Stimulated activated naive CD8-positive, alpha-beta T cell treated with anti-CD3 and anti-CD28 coated beads, Interleukin-15, Interleukin-2, amounts not matched to agents 100 ng/mL and 50 ng/mL, for 24 hours (primary cell): ENCODE data around the gene CH25H.
"Not testable (repeated sequence)": the region's sequence is repeated elsewhere in the genome, so short reads cannot be mapped to it uniquely, and the experiment has no call there.

Experiments used
- H3K27ac Mint-ChIP-seq: one replicate; pipeline ENCODE4 v1.8.0; 2021; ENCODE audit warnings: mild to moderate bottlenecking, mixed read lengths
- H3K27me3 Mint-ChIP-seq: one replicate; pipeline ENCODE4 v1.8.0; 2021; ENCODE audit warnings: mixed read lengths
- H3K36me3 Mint-ChIP-seq: one replicate; pipeline ENCODE4 v1.8.0; 2021; ENCODE audit warnings: low read depth, mixed read lengths
- H3K4me1 Mint-ChIP-seq: one replicate; pipeline ENCODE4 v1.8.0; 2021; ENCODE audit warnings: low read depth, mixed read lengths
- H3K4me3 Mint-ChIP-seq: one replicate; pipeline ENCODE4 v1.8.0; 2021; ENCODE audit warnings: mild to moderate bottlenecking, mixed read lengths
- H3K9me3 Mint-ChIP-seq: one replicate; pipeline ENCODE4 v1.8.0; 2021; ENCODE audit warnings: mixed read lengths

The CH25H gene

DNA sequence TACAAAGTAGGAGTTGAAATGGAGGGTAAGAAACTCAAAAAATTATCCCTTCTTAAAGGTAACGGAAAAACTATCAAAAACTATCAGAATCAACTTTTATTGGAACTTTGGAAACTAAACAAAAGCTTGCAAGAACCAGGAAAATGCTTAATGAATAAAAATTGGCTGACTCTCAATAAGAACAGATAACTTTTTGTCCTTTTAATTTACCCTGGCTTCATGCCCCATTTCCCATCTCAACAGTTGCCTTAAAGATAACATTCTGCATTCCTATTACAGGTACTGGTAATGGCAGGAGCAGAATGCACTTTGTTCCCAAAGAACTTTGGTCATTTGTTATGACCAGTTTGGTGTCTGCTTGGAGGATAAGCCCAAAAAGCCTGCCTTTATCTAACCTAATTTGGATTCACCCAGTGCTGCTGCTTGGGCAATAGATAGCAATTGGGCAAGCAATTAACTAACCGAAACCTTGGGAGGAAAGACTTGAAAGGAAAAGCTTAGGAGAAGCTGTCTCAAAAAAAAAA is 17.8 kb downstream of the CH25H start:
- Mint-ChIP-seq H3K4me3 (no peak overlapping the region), H3K36me3 (no peaks in the 10 kb centered on the region), H3K9me3 (no peaks in the 10 kb centered on the region), H3K27me3 (peaks cover 28% of the 10 kb centered on the region), H3K4me1 (peaks cover 7% of the 10 kb centered on the region), H3K27ac (no peak overlapping the region)

DNA sequence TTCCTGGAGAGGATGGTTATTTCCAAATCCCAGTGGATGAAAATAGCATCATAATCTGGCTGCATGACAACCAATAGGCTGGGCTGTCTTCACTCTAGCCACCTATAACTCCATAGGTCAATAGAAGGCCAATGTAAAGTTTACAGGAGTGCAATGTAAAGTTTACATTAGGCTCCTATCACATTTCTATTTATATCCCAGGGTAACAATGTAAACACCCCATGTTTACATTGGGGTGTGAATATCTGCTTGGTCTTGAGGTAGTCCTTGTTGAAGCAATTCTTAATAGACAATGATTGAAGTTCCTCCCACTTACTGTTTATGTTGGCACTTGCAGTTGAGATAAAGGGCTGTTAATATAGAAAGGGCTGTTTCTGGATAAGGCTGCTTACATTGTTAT is 21.5 kb downstream of the CH25H start:
- peaks cover 16% of the 10 kb centered on the region for H3K27me3 Mint-ChIP-seq

DNA sequence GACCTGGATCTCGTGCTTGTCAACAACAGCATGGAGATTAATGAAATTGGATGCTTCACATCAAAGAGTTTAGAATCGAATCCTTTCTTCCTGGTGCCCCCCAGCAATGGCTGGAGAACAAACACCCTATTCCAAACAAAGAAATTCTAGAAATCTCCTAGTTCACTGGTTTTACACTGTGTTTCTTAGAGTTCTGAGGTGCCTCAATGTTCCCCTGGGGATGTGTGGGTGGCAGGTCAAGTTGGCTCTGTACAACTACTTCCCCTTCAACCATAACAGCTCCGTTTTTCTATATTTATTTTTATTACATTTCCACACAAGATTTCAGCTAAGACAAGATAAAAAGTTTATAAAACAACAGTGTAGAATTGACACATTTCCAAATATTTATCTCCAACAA is 22.5 kb downstream of the CH25H start:
- Mint-ChIP-seq H3K4me3 (no peak overlapping the region), H3K36me3 (no peaks in the 10 kb centered on the region), H3K4me1 (peaks cover 7% of the 10 kb centered on the region), H3K27me3 (peaks cover 12% of the 10 kb centered on the region), H3K27ac (no peak overlapping the region), H3K9me3 (no peaks in the 10 kb centered on the region)

More for the DNA sequence above, 21.5 kb downstream of the CH25H start:
- no peaks in the 10 kb centered on the region for H3K9me3 Mint-ChIP-seq
- no peaks in the 10 kb centered on the region for H3K36me3 Mint-ChIP-seq
- H3K27ac Mint-ChIP-seq: no peak overlapping the region
- H3K4me1 Mint-ChIP-seq: peaks cover 7% of the 10 kb centered on the region
- no peak overlapping the region for H3K4me3 Mint-ChIP-seq

DNA sequence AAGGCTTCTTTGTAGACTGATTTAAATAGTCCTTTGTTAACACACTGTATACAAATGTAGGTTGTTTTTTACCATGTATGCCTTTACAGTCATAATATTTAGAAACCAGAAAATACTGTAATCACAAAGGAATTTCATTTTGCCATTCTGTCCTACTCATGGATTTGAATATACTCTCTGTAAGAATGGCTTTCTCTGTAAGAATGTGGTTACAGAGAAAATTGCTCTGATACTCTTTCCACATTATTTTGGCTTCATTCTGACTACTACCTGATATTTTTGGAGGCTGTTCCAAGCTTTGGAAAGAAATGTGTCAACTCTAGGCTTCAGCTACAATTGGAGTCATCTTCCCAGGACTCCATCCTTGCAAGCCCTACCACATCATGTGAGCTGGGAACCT is 23.5 kb downstream of the CH25H start:
- Mint-ChIP-seq H3K4me3 (no peak overlapping the region), H3K36me3 (no peaks in the 10 kb centered on the region), H3K27me3 (peaks cover 12% of the 10 kb centered on the region), H3K9me3 (no peaks in the 10 kb centered on the region), H3K4me1 (no peaks in the 10 kb centered on the region), H3K27ac (no peak overlapping the region)

DNA sequence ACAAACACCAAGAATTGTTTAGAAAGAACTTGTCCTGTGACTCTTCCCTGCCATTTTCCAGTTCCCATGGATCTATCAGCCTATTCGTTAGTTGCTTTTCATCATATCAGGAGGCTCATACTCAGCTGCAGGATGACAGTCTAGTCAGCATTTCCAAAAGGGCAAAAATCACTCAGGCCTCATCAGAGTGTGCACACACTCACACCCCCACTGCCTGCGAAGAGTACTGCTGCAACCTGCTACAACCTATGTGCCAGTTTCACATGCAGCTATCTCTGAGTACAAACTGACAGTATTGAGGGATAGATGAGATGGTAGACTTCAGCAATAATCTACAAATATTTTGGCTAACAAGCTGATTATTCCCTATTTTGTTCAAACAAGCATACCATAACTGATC is 24.2 kb downstream of the CH25H start:
- Mint-ChIP-seq H3K4me1 (no peaks in the 10 kb centered on the region), H3K27ac (no peak overlapping the region), H3K9me3 (no peaks in the 10 kb centered on the region), H3K27me3 (peaks cover 12% of the 10 kb centered on the region), H3K4me3 (no peak overlapping the region), H3K36me3 (no peaks in the 10 kb centered on the region)

DNA sequence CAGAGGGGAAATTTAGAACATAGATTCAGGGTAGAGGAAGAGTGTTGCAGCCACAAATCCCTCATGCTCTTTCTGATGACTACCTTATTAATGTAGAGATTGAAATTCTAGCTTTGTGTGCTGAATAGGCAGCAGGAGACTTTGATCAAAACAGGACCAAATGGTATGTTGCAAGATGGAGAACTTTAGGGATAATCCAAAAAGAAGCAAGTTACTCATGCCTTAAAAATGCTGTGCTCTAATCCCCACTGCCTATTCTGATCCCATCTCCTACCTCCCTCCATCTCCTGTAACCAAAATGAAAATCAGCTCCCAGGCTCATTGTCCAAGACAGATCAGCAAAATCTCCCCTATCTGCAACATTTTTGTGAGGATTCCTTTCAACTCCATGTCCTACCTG is 31.3 kb downstream of the CH25H start:
- Mint-ChIP-seq H3K27ac (no peak overlapping the region), H3K4me1 (peaks cover 4% of the 10 kb centered on the region), H3K27me3 (peaks cover 26% of the 10 kb centered on the region), H3K4me3 (no peak overlapping the region), H3K9me3 (no peaks in the 10 kb centered on the region), H3K36me3 (no peaks in the 10 kb centered on the region)

DNA sequence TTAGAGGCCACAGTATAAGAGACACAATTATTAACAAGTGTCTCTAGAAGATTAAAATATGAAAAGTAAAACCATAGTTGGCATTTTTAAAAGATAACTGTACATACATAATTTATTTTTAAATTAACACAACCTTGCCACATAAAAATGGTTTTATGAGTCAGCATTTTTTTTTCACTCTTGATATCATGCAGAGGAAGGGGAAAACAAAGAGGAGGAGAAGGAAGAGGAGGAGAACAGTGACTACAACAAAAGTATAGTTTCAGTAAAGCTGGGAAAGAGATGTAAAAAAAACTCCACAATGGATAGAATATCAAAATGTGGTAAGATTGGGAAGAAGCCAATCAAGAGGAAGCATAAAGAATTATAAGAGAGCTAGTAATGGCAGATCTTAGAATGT is 34.0 kb downstream of the CH25H start:
- Mint-ChIP-seq H3K27ac (peak overlapping the region; percentile 13), H3K4me3 (no peak overlapping the region), H3K9me3 (no peaks in the 10 kb centered on the region), H3K27me3 (peaks cover 41% of the 10 kb centered on the region), H3K36me3 (no peaks in the 10 kb centered on the region), H3K4me1 (peaks cover 7% of the 10 kb centered on the region)

DNA sequence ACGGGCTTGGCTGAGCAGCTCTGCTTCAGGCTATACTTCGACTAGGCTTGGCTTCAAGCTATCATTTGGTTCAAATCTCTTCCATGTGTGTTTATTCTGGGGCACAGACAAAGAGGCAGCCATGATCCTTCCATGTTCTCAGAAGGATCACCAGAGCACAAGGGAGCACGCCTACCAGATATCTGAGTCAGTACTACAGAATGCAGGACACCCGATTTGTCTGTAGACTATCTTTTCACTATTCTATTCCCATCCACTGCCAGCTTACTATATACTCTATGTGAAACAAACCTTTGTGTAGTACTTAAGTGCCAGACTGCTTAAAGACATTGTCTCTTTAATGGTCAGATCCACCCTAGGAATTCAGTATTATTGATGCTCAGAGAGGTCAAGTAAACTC is 35.1 kb downstream of the CH25H start:
- no peak overlapping the region for H3K27ac Mint-ChIP-seq
- H3K36me3 Mint-ChIP-seq: no peaks in the 10 kb centered on the region
- H3K4me1 Mint-ChIP-seq: peaks cover 7% of the 10 kb centered on the region
- no peak overlapping the region for H3K4me3 Mint-ChIP-seq
- H3K27me3 Mint-ChIP-seq: peaks cover 41% of the 10 kb centered on the region
- H3K9me3 Mint-ChIP-seq: no peaks in the 10 kb centered on the region

DNA sequence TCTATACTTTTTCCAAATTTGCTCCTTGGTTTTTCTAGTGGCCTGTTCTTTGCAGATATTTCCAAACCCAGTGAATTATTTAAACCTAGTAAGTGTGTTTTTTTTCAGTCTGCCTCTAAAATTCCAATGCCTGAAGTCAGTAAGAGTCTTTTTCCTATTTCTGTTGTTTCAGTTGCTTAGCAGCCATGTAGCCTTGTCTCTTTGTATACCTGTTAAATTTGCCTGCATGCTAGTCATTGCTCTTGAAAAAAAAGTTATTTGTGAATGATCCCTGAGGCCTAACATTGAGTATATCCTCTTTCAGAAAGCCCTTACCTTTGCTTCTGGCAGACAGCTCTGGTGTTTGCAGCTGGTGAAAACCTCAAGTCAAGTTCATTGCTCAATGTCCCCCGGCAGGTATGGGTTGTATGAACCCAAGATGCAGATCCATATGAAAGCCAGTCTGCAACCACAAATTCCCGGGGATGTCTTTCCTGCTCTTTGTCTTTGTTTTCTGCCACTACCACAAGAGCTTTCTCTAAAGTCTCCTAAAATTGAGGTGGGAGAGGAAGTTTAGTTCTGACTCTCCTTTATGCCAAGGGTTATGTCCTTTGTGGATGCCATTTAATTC is 35.7 kb downstream of the CH25H start:
- Mint-ChIP-seq H3K4me1 (peaks cover 9% of the 10 kb centered on the region), H3K36me3 (no peaks in the 10 kb centered on the region), H3K4me3 (no peak overlapping the region), H3K9me3 (no peaks in the 10 kb centered on the region), H3K27ac (no peak overlapping the region), H3K27me3 (peaks cover 45% of the 10 kb centered on the region)

DNA sequence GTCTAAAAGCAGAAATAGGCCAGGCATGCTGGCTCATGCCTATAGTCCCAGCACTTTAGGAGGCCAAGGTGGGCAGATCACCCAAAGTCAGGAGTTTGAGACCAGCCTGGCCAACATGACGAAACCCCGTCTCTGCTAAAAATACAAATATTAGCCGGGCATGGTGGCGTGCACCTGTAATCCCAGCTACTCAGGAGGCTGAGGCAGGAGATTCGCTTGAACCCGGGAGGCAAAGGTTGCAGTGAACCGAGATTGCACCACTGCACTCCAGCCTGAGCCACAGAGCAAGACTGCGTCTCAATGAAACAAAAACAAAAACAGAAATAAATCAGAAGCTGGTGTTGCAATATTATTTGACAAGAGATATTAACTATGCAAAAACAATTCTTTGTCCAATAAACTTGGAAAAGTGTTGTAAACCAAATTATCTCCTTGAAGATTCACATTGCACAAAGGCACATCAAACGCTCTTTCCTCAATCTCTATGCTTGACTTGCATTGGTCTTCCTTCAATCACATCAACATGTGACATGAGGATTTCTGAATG is 38.7 kb downstream of the CH25H start:
- H3K27ac Mint-ChIP-seq, H3K36me3 Mint-ChIP-seq, H3K9me3 Mint-ChIP-seq, H3K4me3 Mint-ChIP-seq: not testable (repeated sequence)
- peaks cover 42% of the 10 kb centered on the region for H3K27me3 Mint-ChIP-seq
- H3K4me1 Mint-ChIP-seq: peaks cover 38% of the 10 kb centered on the region

DNA sequence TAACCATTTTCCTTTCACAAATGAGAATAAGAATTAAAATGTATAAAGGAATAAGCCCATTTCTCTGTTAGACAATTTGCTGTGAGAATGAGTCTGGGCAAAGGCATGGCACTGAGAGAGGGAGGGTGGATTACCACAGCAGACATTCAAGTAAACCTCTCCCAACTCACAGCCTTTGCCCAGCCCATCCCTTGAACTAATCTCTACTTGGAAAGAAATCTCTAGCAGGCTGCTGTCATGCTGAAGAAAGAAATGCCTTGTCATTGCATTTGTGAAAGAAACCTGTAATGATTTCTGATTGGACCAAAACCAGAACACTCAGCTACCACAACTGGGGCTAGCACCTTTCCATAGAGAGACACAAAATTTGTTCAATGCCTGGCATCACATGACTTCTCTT is 39.2 kb downstream of the CH25H start:
- Mint-ChIP-seq H3K27me3 (peaks cover 37% of the 10 kb centered on the region), H3K27ac (no peak overlapping the region), H3K36me3 (no peaks in the 10 kb centered on the region), H3K4me3 (no peak overlapping the region), H3K9me3 (no peaks in the 10 kb centered on the region), H3K4me1 (peaks cover 39% of the 10 kb centered on the region)

DNA sequence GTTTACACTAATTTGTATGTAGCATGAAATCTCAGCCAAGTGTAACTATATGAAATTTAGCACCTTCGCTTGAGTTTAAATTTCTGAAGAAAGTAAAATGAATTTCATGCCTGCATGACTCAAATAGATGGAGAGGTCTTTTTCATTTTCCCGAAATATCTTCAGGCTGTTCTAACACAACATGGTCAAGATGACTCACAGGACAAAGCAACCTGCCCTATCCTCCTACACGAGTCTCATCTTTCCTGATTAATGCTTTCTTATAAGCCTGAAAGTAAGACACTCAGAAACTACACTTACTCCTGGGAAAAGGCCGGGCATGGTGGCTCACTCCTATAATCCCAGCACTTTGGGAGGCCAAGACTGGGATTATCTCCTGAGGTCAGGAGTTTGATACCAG is 41.2 kb downstream of the CH25H start:
- no peak overlapping the region for H3K27ac Mint-ChIP-seq
- H3K4me1 Mint-ChIP-seq: peaks cover 39% of the 10 kb centered on the region
- peaks cover 21% of the 10 kb centered on the region for H3K27me3 Mint-ChIP-seq
- H3K36me3 Mint-ChIP-seq: no peaks in the 10 kb centered on the region
- H3K9me3 Mint-ChIP-seq: no peaks in the 10 kb centered on the region
- H3K4me3 Mint-ChIP-seq: no peak overlapping the region

DNA sequence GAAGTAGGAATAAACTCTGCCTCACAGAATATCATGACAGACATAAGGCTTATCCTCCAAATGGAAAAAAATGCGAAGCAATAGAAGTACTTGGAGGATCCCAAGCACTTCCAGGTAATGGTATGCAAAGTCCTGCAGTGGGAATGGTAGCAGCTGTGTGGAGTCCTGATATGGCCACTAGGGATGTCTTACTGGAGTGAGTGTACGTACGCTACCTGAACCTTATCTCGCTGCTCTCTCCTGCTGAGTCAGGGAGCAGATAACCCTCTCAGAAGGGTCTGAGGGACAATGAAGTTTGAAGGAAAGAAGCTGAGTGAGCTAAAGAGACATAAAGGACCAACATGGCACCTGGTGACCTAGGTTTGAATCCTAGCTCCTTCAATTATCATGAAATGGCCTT is 42.2 kb downstream of the CH25H start:
- Mint-ChIP-seq H3K27me3 (peaks cover 21% of the 10 kb centered on the region), H3K9me3 (no peaks in the 10 kb centered on the region), H3K36me3 (no peaks in the 10 kb centered on the region), H3K4me3 (no peak overlapping the region), H3K27ac (peak overlapping the region; percentile 75), H3K4me1 (peaks cover 39% of the 10 kb centered on the region)

DNA sequence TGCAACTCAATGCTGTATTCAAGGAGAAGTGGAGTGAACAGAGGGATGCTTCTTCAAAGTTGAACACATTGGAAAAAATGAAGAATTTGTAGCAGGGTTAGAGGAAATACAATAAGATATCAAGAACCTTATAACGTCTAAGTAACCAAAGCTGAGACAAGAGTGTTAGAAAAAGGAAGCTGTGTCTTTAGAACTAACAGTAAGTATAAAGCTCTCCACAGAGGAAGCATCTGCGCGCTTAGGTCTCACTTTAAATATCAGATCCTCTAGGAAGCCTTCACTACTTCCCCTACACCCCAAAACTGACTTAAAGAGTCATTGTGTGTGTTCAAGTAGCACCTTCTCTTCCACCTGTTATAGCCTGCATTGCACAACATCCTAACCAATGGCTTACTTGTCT is 43.0 kb downstream of the CH25H start:
- Mint-ChIP-seq H3K4me3 (peak overlapping the region; percentile 78), H3K36me3 (no peaks in the 10 kb centered on the region), H3K4me1 (peaks cover 39% of the 10 kb centered on the region), H3K9me3 (no peaks in the 10 kb centered on the region), H3K27me3 (peaks cover 20% of the 10 kb centered on the region), H3K27ac (peak overlapping the region; percentile 75)

DNA sequence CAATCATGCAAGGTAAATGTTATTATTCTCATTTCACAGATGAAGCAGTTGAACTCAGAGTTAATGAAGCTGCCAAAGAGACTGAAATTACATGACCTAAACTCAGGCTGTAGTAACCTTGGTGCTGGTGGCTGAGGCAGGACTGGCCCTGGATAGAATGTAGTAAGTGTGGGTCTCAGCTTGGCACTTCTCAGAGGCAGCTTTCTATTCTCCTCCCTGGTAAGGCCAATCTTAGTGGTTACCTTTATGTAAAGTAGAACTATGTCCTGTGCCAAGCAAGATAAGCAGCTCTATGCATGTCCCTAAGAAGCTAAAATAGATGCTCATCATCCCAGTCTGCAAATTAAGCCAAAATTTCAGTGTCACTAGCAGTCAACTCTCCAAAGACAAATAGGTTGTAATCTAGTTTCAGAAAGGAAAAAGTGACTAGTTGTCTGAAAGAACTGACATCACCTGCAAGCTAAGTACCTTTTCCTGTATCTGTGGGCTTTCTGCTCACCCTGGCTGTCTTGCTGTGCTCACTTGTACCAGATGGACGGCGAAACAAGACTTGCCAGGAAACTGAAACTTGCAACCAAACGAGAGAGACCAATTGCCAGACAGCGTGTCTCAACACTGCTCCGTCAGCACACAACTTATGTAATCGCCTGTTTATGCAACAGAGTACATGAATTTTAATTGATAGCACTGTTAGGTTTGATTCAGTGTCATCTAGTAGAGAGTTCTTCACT is 43.7 kb downstream of the CH25H start:
- Mint-ChIP-seq H3K4me3 (peak overlapping the region; percentile 78), H3K9me3 (no peaks in the 10 kb centered on the region), H3K4me1 (peaks cover 42% of the 10 kb centered on the region), H3K27me3 (peaks cover 19% of the 10 kb centered on the region), H3K27ac (peak overlapping the region; percentile 54), H3K36me3 (no peaks in the 10 kb centered on the region)
